ENCODE data around the gene FAM110C. TPM values are rescaled to one million over a fixed set of nuclear protein-coding genes. Genes with fewer than 3 reads are reported as not detected.

Gene FAM110C
- total and polyA plus RNA-seq, 10 donors, result 0.13 to 2.2 (median 0.58) TPM

- WGBS, 5 donors, result 75 to 89% (median 81%) methylated on average over 4 of the region's 4 CpGs
- Histone ChIP-seq H3K4me3 (no peak overlapping the region), H3K9me3 (peaks cover 3 to 49% (median 39%) of the 10 kb centered on the region in 8 donors), H3K4me1 (no peaks in the 10 kb centered on the region), H3K27ac (no peak overlapping the region), H3K27me3 (replicated peaks in 1 of 7) (peaks cover 0 to 11% (median 0%) of the 10 kb centered on the region in 7 donors), H3K36me3 (no peaks in the 10 kb centered on the region)
- intact Hi-C loops (cut with DNase I; ENCODE audit: low total_unique reads), result no loop called here
- TF ChIP-seq POLR2A (IDR thresholded peaks at IDR 0.05), result no peak
- TF ChIP-seq POLR2AphosphoS5 (IDR thresholded peaks at IDR 0.05), result no peak
- no peak for TF ChIP-seq CTCF (IDR thresholded peaks at IDR 0.05 in 8 of 11, conservative IDR thresholded peaks at IDR 0.05 in 3 of 11)
- no peak for DNase-seq
Measured at GRCh38 chr2:55587-56448, 9.5 kb upstream of the FAM110C start.

- Histone ChIP-seq H3K27me3 (replicated peaks in 1 of 7) (peaks cover 0 to 42% (median 13%) of the 10 kb centered on the region in 7 donors), H3K4me3 (no peak overlapping the region), H3K4me1 (peaks cover 0 to 9% (median 5%) of the 10 kb centered on the region in 6 donors), H3K27ac (no peak overlapping the region), H3K36me3 (no peaks in the 10 kb centered on the region), H3K9me3 (peaks cover 0 to 7% (median 1%) of the 10 kb centered on the region in 8 donors)
- DNase-seq, result no peak
- intact Hi-C loops (cut with DNase I; ENCODE audit: low total_unique reads), result no loop called here
- no peak for TF ChIP-seq CTCF (IDR thresholded peaks at IDR 0.05 in 8 of 11, conservative IDR thresholded peaks at IDR 0.05 in 3 of 11)
- TF ChIP-seq POLR2A (IDR thresholded peaks at IDR 0.05), result no peak
- TF ChIP-seq POLR2AphosphoS5 (IDR thresholded peaks at IDR 0.05), result no peak
- 76 to 85% (median 78%) methylated on average over 2 of the region's 2 CpGs for WGBS, 5 donors
Measured at GRCh38 chr2:51613-52012, 5.3 kb upstream of the FAM110C start.

- Histone ChIP-seq H3K4me3 (peak overlapping the region in 1 of 8 donors; percentile 44), H3K27me3 (replicated peaks in 1 of 7) (peaks cover 0 to 76% (median 46%) of the 10 kb centered on the region in 7 donors), H3K4me1 (peaks cover 0 to 29% (median 21%) of the 10 kb centered on the region in 6 donors), H3K9me3 (no peaks in the 10 kb centered on the region), H3K27ac (no peak overlapping the region), H3K36me3 (no peaks in the 10 kb centered on the region)
- no peak for DNase-seq
- WGBS, 5 donors, result 50 to 63% (median 58%) methylated on average over 3 of the region's 3 CpGs
- intact Hi-C loops (cut with DNase I; ENCODE audit: low total_unique reads), result no loop called here
- TF ChIP-seq POLR2A (IDR thresholded peaks at IDR 0.05) (no peak), CTCF (IDR thresholded peaks at IDR 0.05 in 8 of 11, conservative IDR thresholded peaks at IDR 0.05 in 3 of 11) (no peak), POLR2AphosphoS5 (IDR thresholded peaks at IDR 0.05) (no peak)
Measured at GRCh38 chr2:47737-48136, 1.4 kb upstream of the FAM110C start.

- intact Hi-C loops (cut with DNase I; ENCODE audit: low total_unique reads), result no loop called here
- peaks cover 0 to 80% (median 50%) of the 10 kb centered on the region in 7 donors for H3K27me3 ChIP-seq (replicated peaks in 1 of 7)
- WGBS, 5 donors, result 38 to 53% (median 43%) methylated on average over 14 of the region's 14 CpGs
- no peaks in the 10 kb centered on the region for H3K9me3 ChIP-seq
- no peaks in the 10 kb centered on the region for H3K36me3 ChIP-seq
- peak overlapping the region in 1 of 8 donors; percentile 44 for H3K27ac ChIP-seq
- DNase-seq, result no peak
- peak overlapping the region in 5 of 8 donors; percentile 42 to 75 (median 55) for H3K4me3 ChIP-seq
- TF ChIP-seq POLR2AphosphoS5 (IDR thresholded peaks at IDR 0.05) (no peak), CTCF (IDR thresholded peaks at IDR 0.05 in 8 of 11, conservative IDR thresholded peaks at IDR 0.05 in 3 of 11) (no peak), POLR2A (IDR thresholded peaks at IDR 0.05) (no peak)
- H3K4me1 ChIP-seq, result peaks cover 0 to 29% (median 21%) of the 10 kb centered on the region in 6 donors
Measured at GRCh38 chr2:47346-47725, 1.0 kb upstream of the FAM110C start.

All from spleen (tissue), 11 donors.